Measurements from ENCODE around the gene BEX4. TPM values are rescaled to one million over a fixed set of nuclear protein-coding genes. Genes with fewer than 3 reads are reported as not detected.

BEX4 gene
- total and polyA plus RNA-seq, 9 of the 15 experiments (the other 6 are each of a cell fraction or from before 2014, with no cell fraction given): 74.6 to 399 (median 154) TPM

GRCh38 chrX:103214870-103215424, at the start of gene BEX4 (continued):
- TF ChIP-seq PRDM10 (IDR thresholded peaks at IDR 0.05; ENCODE audit: partially characterized antibody) (peak; percentile 70), KDM5B (IDR thresholded peaks at IDR 0.05; ENCODE audit: insufficient replicate concordance, low read depth, low read length) (peak; percentile 77), RBM22 (IDR thresholded peaks at IDR 0.05; ENCODE audit: low read depth, low read length, poor library complexity, severe bottlenecking) (peak; percentile 27), TFAP4 (CRISPR knock-in tag; IDR thresholded peaks at IDR 0.05; ENCODE audit: borderline replicate concordance) (peak; percentile 12; the same call in 1 of the 2 replicates), GTF2F1 (IDR thresholded peaks at IDR 0.05; ENCODE audit: low read depth, low read length) (0 out of 2 replicates have a peak, but pooled peaks have one; percentile 44), USF1 (CRISPR knock-in tag; IDR thresholded peaks at IDR 0.05) (peak; percentile 97), E2F1 (CRISPR knock-in tag; IDR thresholded peaks at IDR 0.05) (no peak), TARDBP (IDR thresholded peaks at IDR 0.05) (no peak)
- TF ChIP-seq, protein P1, sequence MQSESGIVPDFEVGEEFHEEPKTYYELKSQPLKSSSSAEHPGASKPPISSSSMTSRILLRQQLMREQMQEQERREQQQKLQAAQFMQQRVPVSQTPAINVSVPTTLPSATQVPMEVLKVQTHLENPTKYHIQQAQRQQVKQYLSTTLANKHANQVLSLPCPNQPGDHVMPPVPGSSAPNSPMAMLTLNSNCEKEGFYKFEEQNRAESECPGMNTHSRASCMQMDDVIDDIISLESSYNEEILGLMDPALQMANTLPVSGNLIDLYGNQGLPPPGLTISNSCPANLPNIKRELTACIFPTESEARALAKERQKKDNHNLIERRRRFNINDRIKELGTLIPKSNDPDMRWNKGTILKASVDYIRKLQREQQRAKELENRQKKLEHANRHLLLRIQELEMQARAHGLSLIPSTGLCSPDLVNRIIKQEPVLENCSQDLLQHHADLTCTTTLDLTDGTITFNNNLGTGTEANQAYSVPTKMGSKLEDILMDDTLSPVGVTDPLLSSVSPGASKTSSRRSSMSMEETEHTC (IDR thresholded peaks at IDR 0.05): 0 out of 2 replicates have a peak, but pooled peaks have one; percentile 33

Measured in K562 (cell line).